GM18870 (cell line): ENCODE results near the gene POLE.

ENCODE experiments used
- ATAC-seq: cut with Tn5 transposase; IDR thresholded peaks from one replicate; pipeline ENCODE4 v1.9.1; 2021; ENCODE audit warnings: moderate library complexity; ENCODE audit not compliant: unreplicated experiment

Gene POLE, protein sequence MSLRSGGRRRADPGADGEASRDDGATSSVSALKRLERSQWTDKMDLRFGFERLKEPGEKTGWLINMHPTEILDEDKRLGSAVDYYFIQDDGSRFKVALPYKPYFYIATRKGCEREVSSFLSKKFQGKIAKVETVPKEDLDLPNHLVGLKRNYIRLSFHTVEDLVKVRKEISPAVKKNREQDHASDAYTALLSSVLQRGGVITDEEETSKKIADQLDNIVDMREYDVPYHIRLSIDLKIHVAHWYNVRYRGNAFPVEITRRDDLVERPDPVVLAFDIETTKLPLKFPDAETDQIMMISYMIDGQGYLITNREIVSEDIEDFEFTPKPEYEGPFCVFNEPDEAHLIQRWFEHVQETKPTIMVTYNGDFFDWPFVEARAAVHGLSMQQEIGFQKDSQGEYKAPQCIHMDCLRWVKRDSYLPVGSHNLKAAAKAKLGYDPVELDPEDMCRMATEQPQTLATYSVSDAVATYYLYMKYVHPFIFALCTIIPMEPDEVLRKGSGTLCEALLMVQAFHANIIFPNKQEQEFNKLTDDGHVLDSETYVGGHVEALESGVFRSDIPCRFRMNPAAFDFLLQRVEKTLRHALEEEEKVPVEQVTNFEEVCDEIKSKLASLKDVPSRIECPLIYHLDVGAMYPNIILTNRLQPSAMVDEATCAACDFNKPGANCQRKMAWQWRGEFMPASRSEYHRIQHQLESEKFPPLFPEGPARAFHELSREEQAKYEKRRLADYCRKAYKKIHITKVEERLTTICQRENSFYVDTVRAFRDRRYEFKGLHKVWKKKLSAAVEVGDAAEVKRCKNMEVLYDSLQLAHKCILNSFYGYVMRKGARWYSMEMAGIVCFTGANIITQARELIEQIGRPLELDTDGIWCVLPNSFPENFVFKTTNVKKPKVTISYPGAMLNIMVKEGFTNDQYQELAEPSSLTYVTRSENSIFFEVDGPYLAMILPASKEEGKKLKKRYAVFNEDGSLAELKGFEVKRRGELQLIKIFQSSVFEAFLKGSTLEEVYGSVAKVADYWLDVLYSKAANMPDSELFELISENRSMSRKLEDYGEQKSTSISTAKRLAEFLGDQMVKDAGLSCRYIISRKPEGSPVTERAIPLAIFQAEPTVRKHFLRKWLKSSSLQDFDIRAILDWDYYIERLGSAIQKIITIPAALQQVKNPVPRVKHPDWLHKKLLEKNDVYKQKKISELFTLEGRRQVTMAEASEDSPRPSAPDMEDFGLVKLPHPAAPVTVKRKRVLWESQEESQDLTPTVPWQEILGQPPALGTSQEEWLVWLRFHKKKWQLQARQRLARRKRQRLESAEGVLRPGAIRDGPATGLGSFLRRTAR (N-terminal part only)

GRCh38 chr12:132687211-132688164 lies at the start of gene POLE, which contains the start of gene PXMP2:
TSS of gene POLE (minus strand) at chr12:132687342. CDS start at chr12:132687315, 27 bp downstream.
TSS of gene PXMP2 (plus strand) at chr12:132687587. CDS start at chr12:132687671, 84 bp downstream.
- ATAC-seq: peak; percentile 85

DNA sequence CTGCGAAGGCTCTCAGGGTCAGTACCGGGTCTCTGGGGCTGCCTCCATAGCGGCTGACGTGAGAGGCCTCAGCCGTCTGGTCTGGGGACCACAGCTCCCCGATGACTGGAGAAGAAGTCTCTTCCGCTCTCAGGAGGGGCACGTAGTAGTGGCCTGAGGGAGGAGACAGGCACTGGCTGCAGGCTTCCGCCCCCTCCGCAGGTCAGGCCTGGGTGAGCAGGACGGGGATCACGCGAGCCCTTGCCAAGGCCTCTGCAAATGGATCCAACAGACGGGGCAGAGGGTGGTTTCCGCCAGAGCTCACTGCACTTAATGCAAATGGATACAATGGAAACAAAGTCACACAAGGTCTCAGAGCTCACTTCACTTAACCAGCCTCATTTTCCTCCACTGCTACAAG lies 49.8 kb upstream of the POLE start:
- ATAC-seq: no peak

DNA sequence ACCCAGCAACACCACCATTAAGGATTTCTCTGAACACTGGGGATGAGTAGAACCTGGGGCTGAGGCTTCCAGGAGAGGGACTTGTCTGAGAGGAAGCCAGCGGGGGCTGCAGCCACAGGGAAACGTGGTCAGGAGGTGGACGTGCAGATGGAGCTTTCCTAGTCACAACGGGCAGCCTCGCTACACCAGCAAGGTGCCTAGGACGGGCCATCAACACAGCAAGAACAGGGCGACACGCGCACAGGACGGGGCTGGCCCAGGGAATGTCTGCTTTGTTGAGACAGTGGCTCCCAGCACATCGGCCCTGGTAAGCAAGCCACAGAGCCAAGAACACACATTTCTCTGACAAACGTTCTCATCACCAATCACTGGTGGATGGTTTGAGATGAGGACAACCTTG lies 49.2 kb upstream of the POLE start:
- ATAC-seq: no peak

- no peak for ATAC-seq
Observed at GRCh38 chr12:132735496-132735895, 48.4 kb upstream of the POLE start.

DNA sequence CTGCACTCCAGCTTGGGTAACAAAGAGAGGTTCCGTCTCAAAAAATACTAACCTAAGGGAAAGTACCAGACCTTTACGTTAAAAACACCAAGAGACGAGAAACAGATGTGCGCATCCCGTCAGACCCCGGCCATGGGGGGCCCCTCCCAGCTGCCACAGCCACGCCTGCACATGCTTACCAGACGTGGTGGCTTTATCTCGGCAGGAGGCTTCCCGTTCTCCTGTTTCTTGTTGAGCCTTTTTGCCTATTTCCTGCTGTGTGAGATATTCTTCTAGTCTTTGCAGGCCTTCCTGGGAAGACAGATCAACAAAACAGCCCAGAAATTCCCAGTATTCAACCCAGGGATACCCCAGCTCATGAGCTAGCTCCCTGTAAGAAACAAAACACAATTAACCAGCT lies 47.1 kb upstream of the POLE start:
- no peak for ATAC-seq

- no peak for ATAC-seq
Observed at GRCh38 chr12:132731574-132731973, 44.4 kb upstream of the POLE start.

DNA sequence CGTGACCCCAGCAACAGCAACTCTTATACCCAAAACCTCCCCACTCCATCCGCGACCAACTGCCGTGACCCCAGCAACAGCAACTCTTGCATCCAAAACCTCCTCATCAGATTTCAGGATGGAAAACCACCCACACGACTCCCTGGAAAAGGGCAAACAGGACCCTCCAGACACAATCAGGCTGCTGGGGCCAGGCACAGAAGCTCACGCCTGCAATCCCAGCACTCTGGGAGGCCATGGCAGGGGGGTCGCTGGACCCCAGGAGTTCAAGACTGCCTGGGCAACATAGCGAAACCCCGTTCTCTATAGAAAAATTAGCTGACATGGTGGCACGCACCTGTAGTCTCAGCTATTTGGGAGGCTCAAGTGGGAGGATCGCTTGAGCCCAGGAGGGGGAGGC lies 43.2 kb upstream of the POLE start:
- no peak for ATAC-seq

GRCh38 chr12:132729541-132730320 lies 42.6 kb upstream of the POLE start:
- no peak for ATAC-seq

DNA sequence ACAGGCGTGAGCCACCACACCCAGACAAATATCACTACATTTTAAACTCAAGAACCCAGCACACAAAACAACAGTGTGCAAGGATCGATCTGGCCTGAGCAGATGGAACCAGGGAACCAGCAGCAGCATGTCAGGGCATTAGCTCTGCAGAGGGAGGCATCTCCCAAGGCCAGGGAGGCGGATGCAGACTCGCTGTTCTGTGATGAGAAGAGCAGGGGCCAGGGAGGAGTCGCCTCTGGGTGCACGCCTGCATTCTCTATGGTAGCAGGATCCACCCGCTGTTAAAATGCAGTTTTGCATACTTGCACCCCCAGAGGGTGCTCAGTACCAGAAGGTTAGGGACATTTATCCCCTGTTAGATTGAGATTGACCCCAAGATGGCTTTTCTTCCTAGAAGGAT lies 41.4 kb upstream of the POLE start:
- ATAC-seq: no peak

- ATAC-seq: no peak
Observed at GRCh38 chr12:132727091-132727794, 40.1 kb upstream of the POLE start.

- no peak for ATAC-seq
Observed at GRCh38 chr12:132726386-132726785, 39.2 kb upstream of the POLE start.

DNA sequence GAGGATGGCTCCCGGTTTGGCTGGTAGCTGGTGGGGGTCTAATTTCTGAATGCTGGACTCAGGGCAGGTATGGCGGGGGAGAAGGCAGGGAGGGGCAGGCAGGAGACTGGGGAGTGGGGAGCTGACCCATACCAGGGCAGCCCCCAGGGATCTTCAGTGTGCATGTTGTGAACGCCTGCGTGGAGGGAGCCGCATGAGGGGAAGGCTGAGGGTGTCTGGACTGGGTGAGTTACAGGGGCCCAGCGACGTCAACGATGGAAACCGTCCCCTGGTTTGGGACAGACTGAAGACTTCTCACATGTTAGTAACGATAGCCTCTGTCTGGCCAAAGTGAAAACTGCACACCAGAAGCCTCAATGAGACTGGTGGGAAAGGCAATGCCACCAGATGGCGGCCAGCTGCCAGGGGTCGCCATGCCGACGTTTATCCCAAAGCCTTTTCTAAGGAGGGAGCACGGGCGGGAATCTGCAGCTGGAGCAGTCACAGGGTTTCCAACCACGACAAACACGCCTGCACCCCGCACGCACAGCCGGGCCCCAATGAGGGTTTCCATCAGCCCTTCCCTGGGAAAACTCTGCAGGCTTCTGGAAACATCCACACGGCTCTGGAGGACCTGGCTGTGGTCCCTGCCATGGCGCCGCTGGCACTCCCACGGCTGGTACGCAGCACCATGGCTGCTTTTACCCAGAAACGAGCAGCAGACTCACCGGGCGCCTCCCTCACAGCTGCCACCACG lies 37.5 kb upstream of the POLE start:
- ATAC-seq: no peak

- no peak for ATAC-seq
Observed at GRCh38 chr12:132723764-132724140, 36.6 kb upstream of the POLE start.

DNA sequence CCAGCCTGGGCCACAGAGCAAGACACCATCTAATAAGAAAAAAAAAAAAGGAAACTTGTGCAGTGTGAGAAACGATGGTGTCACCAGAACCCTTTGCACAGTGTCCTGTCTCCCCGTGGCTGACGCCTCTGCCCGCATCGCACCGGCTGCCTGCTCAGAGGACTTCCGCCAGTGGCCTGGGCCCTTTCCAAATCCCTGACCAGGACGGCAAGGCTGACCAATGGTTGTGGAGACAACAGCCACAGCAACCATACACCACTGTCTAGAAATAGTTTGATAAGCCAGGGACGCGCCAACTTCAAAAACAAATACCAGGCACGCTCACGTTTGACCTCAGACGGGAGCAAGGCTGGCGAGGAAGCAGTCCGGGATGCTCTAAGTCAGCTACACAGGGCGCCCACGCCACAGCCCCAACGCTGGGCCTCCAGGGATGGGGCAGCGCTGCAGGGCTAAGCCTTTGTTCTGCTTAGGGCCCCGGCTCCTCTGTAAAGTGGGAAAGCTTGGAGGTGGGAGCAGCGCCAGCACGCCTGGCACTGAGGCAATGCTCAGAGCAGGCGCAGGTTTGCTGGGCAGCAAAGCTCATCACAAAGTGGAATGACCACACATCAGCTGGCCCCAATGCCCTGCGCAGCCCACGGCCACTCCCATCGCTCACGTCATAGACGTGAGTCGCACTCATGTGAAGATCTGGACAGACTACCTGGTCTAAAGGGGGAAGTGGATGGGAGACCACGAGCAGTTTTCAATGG lies 36.0 kb upstream of the POLE start:
- ATAC-seq: no peak

DNA sequence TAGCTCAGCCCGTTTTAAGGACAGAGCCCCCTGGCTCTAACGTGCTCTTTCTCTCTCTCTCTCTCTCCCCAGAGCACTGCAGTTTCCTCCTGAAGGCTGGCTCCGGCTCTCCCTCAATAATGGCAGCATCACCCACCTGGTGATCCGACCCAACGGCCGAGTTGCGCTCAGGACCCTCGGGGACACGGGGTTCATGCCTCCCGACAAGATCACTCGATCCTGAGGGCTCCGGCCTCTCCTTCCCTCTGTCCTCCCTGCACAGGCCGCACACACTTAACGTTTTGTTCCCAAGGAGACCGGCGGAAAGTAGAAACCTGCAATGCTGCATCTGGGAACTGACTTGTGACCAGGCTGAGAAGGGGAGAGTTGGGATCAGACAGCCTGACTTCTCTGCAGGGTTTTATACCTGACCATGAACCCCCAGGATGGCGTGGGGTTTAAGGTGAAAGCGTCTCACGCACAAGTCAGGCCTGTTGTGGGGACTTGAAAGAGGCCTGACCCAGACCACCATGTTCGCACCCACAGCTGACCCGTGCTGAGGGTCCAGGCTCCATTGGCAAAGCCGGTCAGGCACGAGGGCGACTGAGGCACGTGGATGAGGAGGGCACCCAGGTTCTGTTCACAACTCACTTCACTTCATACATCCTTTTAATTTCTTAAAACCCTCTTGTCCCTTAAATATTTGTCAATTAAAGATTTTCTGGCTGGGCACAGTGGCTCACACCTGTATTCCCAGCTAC lies 33.6 kb upstream of the POLE start:
- no peak for ATAC-seq

DNA sequence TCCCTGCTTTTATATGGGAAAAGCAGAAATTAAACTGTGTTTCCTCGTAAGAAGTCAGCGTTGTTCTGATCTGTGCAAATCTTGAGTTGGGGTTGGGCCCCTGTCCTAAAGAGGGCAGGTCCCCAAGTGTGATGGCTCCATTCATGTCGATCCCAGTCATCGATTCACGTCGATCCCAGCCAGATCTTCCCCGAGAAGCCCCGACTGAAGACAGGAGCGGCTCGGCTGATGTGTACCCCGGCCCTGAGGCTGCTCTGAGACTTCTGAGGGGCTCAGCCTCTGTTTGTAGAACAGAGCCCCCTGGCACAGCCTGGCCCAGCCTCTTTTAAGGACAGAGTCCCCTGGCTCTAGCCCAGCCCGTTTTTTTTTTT lies 32.8 kb upstream of the POLE start:
- ATAC-seq: no peak
